GM19438 (cell line): ENCODE results near the gene NNAT.
"Not testable (repeated sequence)": the region's sequence is repeated elsewhere in the genome, so short reads cannot be mapped to it uniquely, and the experiment has no call there.

Source experiments
- ATAC-seq: cut with Tn5 transposase; IDR thresholded peaks from one replicate; pipeline ENCODE4 v1.9.1; 2021; ENCODE audit warnings: low read depth; ENCODE audit not compliant: unreplicated experiment

Gene NNAT

DNA sequence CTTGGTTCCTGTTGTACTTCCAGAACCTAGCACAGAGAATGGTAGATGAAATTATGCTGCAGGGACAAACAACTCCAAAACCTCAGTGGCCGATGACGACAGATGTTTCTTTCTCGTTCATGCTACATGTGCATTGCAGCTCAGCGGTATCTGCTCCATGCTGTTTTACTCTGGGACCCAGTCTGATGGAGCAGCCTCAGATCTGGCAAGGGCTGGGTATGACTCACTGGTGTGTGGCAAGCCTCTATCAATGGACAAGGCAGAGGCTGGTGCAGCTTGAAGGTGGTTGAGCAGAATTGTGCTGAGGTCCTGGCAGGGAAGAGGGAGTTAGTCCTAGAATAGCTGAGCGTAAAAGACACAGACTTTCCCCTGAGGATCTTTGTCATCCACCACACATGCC is 17.0 kb downstream of the NNAT start:
- no peak for ATAC-seq

DNA sequence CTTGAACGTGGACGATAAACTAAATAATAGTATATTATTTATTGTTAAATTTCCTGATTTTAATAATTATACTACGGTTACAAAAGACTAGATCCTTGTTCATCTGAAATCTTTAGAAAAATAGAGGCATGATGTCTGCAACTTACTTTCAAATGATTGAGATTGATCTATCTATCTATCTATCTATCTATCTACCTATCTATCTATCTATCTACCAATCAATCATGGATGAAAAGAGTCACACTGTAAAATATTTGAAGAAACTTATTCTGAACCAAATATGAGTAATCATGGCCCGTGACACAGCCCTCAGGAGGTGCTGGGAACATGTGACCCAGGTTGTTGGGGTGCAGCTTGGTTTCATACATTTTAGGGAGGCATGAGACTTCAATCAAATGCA is 18.4 kb downstream of the NNAT start:
- no peak for ATAC-seq

DNA sequence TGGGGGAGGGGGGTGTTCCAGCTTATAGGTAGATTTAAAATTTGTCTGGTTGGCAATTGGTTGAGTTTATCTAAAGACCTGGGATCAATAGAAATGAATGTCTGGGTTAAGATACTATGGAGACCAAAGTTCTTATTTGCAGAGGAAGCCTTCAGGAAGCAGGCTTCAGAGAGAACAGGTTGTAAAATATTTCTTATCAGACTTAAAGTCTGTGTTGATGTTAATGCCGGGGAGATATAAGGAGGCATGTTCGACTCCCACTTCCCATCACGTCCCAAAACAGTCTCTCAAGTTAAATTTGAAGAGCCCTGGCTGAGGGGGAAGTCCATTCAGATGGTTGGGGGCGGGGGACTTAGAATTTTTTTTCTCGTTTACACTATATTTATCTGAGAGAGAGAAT is 19.0 kb downstream of the NNAT start:
- no peak for ATAC-seq

DNA sequence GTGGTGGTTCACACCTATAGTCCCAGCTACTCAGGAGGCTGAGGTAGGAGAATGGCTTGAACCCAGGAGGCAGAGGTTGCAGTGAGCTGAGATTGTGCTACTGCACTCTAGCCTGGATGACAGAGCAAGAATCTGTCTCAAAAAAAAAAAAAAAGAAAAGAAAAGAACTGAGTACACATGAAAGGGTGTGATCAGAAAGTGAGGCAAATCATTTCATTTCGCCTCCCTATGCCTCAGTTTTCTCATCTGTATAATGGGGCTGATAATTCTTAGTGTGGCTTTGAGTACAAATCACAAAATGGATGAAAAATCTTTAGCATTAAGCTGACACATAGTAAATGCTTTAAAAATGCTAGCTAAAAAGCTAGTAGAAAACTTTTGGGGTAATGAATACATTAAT is 19.8 kb downstream of the NNAT start:
- not testable (repeated sequence) for ATAC-seq

DNA sequence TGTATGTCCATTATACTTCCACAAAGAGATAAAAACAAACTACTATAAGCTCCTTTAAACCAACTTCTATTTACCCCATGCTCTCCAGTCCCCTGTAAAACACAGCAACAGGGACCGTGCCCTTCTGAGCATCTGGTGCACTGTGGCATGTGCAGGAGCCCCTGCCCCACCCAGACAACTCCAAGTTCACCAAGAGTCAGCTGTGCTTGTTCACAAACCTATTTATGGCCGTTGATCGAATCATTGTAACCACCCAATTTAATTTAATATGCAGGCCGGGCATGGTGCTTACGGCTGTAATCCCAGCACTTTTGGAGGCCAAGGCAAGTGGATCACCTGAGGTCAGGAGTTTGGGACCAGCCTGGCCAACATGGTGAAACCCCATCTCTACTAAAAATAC is 20.3 kb downstream of the NNAT start:
- ATAC-seq, result no peak

DNA sequence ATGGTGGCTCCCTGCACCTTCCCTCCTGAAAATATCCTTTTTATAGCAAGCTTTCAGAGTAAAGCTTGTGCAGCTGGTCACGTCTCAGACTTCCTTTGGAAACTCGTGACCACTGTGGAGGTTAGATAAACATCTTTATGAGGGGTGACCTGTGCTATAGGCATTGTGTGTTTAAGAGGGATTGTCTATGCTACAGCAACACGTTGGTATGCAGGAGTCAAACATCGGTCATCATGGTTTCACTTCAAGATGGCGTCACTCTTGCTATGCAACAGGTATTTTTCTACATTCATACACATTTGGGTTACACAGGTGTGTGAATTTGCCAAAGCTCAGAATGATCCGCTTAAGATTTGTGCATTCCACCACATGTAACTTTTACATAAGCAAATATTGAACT is 21.2 kb downstream of the NNAT start:
- no peak for ATAC-seq

DNA sequence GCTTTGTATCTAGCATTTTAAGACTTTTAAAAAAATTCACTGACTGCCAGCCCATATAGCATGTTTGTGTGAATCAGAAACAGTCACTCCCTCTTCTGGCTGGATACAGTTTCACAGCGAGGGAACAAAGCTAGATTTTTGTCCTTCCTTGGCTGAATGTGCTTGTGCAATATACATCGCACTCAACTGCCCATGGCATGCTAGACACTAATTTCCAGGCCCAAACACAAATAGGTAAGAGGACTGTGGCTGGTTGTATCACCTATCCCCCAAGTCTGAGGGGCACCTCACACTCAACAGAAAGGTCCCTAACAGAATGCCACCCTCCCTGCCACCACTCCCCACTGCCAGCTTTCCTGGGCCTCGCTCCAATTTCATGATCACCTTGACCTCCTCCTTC is 22.8 kb downstream of the NNAT start:
- ATAC-seq, result no peak

DNA sequence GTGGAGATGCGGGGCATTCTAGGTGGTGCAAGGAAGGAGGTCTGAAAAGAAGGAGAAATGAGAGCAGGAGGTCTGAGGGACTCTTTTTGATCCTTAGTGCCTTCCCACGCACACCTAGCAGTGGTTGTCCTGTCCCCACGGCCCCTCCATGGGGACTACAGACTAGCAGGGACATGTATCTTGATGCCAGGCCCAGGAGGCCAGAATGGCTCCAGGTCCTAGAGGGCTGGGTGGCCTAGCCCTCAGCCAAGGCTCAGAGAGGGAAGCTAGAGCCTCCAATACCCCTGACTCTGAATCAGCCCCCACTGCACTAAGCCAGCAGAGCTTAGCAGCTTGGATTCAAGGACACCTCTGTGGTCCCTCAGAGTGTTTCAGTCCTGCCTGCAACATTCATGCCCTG is 23.3 kb downstream of the NNAT start:
- no peak for ATAC-seq

DNA sequence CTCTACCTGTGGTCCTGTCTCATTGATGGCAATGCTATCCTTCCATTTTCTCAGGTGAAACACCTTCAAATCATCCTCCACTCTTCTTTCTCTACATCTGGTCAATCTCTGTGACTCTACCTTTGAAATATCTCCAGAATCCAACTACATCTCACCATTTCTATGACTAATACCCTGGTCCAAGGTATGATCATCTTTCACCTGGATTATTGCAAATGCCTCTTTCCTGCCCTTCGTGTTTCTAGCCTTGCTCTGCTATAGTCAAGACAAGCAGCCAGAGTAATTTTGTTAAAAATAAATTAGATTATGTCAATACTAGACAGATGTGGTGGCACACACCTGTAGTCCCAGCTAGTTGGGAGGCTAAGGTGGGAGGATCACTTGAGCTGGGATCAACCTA is 24.5 kb downstream of the NNAT start:
- ATAC-seq, result no peak

DNA sequence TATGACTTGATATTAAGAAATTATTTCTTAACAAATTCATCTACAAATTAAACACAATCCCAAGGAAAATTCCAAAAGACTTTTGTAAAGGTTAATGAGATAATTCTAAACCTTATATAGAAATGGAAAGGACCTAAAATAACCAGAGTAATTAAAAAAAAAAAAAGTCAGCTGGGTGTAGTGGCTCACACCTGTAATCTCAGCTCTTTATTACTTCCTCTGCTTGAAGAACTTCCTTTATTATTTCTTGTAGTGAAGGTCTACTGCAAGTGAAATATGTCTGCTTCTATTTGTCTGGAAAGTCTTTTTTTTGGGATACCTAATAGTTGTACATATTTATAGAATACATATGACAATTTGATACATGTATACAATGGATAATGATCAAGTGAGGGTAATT is 26.9 kb downstream of the NNAT start:
- ATAC-seq, result no peak

DNA sequence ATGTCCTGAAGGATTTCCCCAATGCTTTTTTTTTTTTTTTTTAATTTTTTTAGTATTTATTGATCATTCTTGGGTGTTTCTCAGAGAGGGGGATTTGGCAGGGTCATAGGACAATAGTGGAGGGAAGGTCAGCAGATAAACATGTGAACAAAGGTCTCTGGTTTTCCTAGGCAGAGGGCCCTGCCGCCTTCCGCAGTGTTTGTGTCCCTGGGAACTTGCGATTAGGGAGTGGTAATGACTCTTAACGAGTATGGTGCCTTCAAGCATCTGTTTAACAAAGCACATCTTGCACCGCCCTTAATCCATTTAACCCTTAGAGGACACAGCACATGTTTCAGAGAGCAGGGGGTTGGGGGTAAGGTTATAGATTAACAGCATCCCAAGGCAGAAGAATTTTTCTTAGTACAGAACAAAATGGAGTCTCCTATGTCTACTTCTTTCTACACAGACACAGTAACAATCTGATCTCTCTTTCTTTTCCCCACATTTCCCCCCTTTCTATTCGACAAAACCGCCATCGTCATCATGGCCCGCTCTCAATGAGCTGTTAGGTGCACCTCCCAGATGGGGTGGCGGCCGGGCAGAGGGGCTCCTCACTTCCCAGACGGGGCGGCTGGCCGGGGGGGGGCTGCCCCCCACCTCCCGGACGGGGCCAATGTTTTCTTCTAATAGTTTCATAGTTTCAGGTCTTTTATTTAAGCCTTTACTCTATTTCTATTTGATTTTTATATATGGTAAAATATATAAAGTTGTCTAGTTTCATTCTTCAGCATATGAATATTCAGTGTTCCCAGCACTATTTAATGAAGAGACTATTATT is 29.3 kb downstream of the NNAT start:
- not testable (repeated sequence) for ATAC-seq

DNA sequence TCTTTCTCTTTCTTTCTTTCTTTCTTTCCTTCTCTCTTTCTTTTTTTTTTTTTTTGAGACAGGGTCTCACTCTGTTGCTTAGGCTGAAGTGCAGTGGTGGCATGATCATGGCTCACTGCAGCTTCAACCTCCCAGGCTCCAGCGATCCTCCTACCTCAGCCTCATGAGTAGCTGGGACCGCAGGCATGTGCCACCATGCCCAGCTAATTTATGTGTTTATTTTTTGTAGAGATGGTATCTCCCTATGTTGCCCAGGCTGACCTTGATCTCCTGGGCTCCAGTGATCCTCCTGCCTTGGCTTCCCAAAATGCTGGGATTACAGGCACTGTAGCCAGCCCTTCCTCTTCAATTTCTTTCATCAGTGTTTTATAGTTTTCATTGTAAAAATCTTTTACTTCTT is 30.6 kb downstream of the NNAT start:
- not testable (repeated sequence) for ATAC-seq

DNA sequence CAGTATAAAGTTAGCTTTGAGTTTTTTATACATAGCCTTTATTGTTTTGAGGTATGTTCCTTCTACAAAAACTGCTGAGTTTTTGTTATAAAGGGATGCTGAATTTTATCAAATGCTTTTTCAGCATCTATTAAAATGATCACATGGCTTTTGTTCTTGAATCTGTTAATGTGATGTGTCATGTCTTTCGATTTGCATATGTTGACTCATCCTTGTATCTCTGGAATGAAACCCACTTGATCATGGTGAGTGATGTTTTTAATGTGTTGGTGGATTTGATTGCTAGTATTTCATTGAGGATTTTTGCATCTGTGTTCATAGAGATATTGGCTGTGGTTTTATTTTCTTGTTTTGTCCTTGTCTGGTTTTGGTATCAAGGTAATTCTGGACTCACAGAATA is 31.4 kb downstream of the NNAT start:
- ATAC-seq, result no peak

DNA sequence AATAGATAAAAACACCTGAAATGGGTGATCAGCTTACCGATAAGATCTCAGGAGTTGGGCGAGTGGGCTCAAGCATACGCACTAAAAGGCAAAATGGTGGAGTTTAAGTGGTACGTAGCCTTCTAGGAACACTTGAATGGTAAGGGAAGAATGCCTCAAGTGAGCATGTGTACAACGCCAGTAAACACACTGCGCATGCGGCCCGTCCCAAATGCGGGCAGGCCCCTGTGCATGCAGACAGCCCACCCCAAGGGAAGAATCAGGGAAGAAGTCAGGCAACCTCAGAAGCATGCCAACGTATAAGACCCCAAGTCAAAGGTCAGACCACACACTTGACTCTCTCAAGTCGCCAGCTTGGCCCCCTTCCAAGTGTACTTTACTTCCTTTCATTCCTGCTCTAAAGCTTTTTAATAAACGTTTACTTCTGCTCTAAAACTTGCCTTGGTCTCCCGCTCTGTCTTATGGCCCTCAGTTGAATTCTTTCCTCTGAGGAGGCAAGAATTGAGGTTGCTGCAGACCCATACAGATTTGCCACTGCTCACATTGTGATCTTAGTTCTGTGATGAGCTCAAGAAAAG is 33.8 kb downstream of the NNAT start:
- not testable (repeated sequence) for ATAC-seq

DNA sequence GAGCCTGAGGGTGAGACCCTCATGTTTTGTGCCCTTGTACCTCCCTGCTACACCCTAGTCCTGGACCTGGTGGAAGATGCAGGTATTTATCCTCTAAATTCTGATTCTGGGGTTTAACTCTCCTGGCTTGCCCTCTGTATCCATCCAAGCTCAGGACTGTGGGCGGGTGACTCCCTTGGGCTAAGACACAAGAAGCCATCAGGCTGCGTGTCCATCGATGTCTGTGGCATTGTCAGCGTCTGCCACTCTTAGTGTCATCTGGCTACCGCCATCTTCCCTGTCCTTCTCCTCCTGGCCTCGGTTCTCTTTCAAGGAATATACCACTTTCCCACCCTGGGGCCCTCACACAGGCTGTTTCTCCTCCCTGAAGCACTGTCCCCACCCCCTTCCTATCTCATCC is 35.5 kb downstream of the NNAT start:
- ATAC-seq, result no peak

DNA sequence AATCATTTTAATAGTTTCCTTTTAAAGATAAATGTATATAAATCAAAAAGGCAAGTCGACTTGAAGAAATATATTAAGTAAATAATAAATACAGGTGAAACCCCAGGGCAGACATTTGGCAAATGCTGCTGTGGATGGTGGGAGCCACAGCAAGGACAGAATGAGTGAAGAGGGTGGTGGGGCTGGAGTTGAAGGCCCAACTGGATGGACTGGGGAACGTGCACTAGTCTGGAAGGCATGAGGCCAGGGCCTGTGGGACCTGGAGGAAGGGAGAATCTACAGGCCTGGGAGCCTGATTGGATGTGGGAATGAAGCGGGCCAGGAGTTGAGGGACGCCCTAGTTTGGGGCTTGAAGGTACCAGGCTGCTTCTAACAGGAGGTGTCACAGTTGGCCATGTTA is 37.3 kb downstream of the NNAT start:
- no peak for ATAC-seq

DNA sequence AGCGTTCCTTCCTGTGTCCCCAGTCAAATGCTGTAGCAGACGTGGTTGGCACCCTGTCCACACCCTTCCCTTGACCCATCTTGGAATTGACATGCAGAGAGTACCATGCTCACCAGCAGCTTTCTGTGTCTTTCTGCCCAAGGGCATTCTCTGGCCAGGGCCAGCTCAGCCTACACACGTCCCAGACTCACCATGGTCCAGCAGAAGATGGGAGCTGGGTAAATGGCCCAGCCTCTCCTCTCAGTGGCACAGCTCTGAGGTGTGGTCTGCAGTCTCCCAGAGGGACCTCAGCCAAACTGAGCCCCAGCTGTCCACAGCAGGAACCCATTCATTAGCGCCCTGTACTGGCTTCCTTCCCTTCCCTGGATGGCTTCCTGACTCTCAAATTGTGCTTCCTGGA is 37.7 kb downstream of the NNAT start:
- ATAC-seq, result no peak

DNA sequence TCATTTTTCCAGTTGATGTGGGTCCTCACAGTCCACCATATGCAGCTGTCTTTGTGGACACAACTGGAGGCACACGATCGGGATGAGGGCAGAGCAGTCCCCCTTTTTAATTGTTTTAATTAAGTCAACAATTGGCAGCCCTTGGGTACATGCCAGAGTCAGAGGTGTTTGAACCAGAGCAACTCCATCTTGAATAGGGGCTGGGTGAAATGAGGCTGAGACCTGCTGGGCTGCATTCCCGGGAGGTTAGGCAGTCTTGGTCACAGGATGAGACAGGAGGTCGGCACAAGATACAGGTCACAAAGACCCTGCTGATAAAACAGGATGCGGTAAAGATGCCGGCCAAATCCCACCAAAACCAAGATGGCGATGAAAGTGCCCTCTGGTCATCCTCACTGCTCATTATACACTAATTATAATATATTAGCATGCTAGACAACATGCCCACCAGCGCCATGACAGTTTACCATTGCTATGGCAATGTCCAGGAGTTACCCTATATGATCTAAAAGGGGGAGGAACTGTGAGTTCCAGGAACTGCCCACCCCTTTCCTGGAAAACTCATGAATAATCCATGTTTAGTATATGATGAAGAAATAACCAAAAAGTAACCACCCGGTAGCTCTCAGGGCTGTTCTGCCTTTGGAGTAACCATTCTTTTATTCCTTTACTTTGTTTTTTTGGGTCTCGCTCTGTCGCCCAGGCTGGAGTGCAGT is 38.4 kb downstream of the NNAT start:
- ATAC-seq, result no peak

DNA sequence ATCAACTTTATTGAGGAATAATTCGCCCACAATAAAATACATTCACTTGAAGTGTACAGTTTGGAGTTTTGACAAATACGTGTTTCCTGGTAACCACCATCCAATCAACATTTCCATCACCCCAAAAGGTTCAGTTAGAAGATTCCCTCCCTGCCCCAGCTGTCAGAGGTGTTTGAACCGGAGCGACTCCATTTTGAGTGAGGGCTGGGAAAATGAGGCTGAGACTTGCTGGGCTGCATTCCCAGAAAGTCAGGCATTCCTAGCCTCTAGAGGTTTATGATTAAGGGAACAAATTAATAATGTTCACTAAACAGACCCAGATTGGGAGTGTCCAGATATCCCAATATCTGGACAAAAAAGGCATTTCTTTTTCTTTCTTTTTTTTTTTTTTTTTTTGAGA is 39.6 kb downstream of the NNAT start:
- ATAC-seq, result no peak

DNA sequence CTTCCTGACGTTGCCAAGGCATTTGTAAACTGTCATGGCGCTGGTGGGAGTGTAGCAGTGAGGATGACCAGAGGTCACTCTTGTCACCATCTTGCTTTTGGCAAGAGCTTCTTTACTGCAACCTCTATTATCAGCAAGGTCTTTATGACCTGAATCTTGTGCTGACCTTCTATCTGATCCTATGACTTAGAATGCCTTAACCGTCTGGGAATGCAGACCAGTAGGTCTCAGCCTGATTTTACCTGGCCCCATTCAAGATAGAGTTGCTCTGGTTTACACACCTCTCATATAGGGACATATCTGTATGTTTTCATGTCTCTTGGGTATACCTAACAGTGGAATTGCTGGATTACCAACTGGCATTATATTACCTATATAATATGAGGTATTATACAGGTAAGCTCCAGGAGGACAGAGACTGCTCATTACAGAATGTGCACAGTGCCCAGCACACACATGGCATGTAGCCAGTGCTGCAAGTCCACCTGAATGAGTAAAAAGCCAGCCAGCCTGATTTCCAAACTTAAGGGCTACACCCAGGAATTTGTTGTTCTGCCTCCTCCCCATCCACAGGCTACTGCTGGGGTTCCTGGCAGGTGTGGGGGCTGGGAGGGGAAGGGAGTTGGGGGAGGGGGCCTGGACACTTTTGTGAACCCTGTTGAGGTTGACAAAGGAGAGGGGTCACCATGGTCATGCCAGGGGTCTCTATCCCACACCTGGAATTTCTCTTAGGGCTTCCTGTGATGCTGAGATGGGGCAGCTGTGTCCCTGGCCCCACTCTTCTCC is 41.8 kb downstream of the NNAT start:
- ATAC-seq, result no peak

DNA sequence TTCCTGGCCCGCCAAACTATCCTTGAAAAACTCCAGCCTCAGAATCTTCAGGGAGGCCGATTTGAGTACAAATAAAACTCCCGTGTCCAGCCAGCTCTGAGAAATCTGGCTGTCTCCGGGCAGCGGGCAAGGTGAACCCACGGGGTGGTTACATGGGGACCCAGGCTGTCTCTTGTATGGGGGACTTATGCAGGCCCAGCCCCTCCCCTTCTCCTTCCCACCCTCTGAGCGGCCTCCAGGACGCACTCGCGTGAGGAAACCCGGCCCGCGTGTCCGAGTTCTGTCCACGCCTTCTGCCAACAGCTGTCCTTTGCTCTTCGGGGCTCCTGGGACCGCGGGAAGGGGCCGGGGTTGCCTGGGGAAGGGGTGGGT is 43.0 kb downstream of the NNAT start:
- no peak for ATAC-seq
